ENCODE measurements around the gene ZBED2.

DNA sequence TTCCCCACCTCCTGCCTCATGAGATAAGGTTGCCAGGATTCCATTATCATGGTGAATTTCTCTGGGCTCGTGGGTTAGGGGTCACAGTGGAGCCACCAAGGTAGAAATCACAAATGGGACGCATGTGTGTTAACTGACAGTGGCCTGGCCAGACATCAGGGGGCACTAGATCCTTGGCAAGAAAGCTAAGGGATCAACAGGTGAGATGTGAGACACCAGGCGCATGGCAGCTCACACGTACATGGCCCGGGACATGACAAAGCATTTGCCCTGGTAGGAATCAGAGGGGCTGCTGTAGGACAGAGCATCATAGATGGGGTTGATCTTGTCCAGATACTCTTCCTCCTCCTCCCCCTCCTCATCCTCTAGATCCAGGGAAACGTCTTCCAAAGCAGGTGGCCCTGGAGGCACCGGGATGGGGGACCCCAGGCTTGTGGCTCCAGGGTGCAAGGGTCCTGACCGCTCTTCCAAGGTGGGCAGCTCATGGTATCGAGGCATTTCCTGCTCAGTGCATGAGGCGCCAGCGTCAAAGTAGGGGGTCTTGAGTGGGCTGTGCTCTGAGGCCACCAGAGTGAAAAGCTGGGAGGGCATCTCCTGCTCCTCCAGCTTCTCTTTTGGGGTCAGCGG lies 24.6 kb downstream of the ZBED2 start:
- TF ChIP-seq, protein P1, sequence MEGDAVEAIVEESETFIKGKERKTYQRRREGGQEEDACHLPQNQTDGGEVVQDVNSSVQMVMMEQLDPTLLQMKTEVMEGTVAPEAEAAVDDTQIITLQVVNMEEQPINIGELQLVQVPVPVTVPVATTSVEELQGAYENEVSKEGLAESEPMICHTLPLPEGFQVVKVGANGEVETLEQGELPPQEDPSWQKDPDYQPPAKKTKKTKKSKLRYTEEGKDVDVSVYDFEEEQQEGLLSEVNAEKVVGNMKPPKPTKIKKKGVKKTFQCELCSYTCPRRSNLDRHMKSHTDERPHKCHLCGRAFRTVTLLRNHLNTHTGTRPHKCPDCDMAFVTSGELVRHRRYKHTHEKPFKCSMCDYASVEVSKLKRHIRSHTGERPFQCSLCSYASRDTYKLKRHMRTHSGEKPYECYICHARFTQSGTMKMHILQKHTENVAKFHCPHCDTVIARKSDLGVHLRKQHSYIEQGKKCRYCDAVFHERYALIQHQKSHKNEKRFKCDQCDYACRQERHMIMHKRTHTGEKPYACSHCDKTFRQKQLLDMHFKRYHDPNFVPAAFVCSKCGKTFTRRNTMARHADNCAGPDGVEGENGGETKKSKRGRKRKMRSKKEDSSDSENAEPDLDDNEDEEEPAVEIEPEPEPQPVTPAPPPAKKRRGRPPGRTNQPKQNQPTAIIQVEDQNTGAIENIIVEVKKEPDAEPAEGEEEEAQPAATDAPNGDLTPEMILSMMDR (conservative IDR thresholded peaks at IDR 0.05; ENCODE audit: low read length) = no peak
- no peak for TF ChIP-seq EZH2phosphoT487 (IDR thresholded peaks at IDR 0.05; ENCODE audit: borderline replicate concordance)
